Measurements from ENCODE around the gene CD6. TPM values are rescaled to one million over a fixed set of nuclear protein-coding genes. Genes with fewer than 3 reads are reported as not detected.

The CD6 gene
- total and polyA plus RNA-seq, 11 donors, result 0.08 to 6.1 (median 0.34) TPM; not detected in 1

- Histone ChIP-seq H3K36me3 (no peaks in the 10 kb centered on the region), H3K4me1 (peaks cover 0 to 5% (median 0%) of the 10 kb centered on the region in 12 donors), H3K4me3 (no peak overlapping the region), H3K27ac (no peak overlapping the region), H3K9me3 (no peaks in the 10 kb centered on the region), H3K27me3 (no peaks in the 10 kb centered on the region)
- WGBS, 4 donors, result 93 to 97% (median 95%) methylated on average over 8 of the region's 8 CpGs
- TF ChIP-seq POLR2A (IDR thresholded peaks at IDR 0.05), result no peak
- TF ChIP-seq, protein P1, sequence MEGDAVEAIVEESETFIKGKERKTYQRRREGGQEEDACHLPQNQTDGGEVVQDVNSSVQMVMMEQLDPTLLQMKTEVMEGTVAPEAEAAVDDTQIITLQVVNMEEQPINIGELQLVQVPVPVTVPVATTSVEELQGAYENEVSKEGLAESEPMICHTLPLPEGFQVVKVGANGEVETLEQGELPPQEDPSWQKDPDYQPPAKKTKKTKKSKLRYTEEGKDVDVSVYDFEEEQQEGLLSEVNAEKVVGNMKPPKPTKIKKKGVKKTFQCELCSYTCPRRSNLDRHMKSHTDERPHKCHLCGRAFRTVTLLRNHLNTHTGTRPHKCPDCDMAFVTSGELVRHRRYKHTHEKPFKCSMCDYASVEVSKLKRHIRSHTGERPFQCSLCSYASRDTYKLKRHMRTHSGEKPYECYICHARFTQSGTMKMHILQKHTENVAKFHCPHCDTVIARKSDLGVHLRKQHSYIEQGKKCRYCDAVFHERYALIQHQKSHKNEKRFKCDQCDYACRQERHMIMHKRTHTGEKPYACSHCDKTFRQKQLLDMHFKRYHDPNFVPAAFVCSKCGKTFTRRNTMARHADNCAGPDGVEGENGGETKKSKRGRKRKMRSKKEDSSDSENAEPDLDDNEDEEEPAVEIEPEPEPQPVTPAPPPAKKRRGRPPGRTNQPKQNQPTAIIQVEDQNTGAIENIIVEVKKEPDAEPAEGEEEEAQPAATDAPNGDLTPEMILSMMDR (IDR thresholded peaks at IDR 0.05), result no peak
- no peak for ATAC-seq
- no peak for DNase-seq
- intact Hi-C loops (cut with DNase I), result loop anchor here in 1 of 10 donors (5.0 kb wide), 1 partner anchor 68 kb away; no protein-coding TSS in a partner anchor
Measured at GRCh38 chr11:61055776-61056175, 84.3 kb downstream of the CD6 start.

DNA sequence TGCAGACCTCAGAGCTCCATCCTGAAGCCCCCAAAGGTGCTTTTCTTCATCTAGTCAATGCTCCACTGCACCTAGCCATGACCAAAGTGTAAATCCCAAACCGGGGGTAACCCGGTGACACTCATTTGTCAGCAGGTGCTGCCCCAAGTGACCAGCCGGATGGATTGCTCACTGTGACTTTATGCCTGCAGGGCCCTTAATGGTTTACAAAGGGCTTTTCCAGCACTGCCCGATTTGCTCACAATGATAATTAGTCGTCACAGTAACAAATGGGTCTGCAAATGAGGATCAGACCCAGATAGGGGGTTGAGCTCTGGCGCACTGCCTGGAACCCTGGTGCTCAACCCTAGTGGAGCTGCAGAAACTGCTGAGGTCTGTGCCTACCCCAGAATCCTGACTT, 85.1 kb downstream of the CD6 start:
- Histone ChIP-seq H3K27me3 (no peaks in the 10 kb centered on the region), H3K36me3 (no peaks in the 10 kb centered on the region), H3K4me1 (peaks cover 0 to 13% (median 0%) of the 10 kb centered on the region in 12 donors), H3K27ac (no peak overlapping the region), H3K4me3 (no peak overlapping the region), H3K9me3 (no peaks in the 10 kb centered on the region)
- DNase-seq (no peak), ATAC-seq (no peak)
- 77 to 90% (median 79%) methylated on average over 6 of the region's 6 CpGs for WGBS, 4 donors
- intact Hi-C loops (cut with DNase I), result loop anchor here in 1 of 10 donors (5.0 kb wide), 1 partner anchor 69 kb away; no protein-coding TSS in a partner anchor
- TF ChIP-seq POLR2A (IDR thresholded peaks at IDR 0.05), result no peak
- TF ChIP-seq, protein P1 (IDR thresholded peaks at IDR 0.05), result no peak

- intact Hi-C loops (cut with DNase I), result loop anchor here in 1 of 10 donors (5.0 kb wide), 1 partner anchor 70 kb away; no protein-coding TSS in a partner anchor
- DNase-seq (no peak), ATAC-seq (no peak)
- no peak overlapping the region for H3K4me3 ChIP-seq
- no peaks in the 10 kb centered on the region for H3K9me3 ChIP-seq
- H3K27ac ChIP-seq, result no peak overlapping the region
- H3K4me1 ChIP-seq, result peaks cover 0 to 15% (median 0%) of the 10 kb centered on the region in 12 donors
- TF ChIP-seq, protein P1 (IDR thresholded peaks at IDR 0.05), result no peak
- TF ChIP-seq POLR2A (IDR thresholded peaks at IDR 0.05), result no peak
- no peaks in the 10 kb centered on the region for H3K36me3 ChIP-seq
- no peaks in the 10 kb centered on the region for H3K27me3 ChIP-seq
- WGBS, 4 donors, result 82 to 86% (median 83%) methylated on average over 7 of the region's 7 CpGs
Measured at GRCh38 chr11:61056981-61057380, 85.5 kb downstream of the CD6 start.

DNA sequence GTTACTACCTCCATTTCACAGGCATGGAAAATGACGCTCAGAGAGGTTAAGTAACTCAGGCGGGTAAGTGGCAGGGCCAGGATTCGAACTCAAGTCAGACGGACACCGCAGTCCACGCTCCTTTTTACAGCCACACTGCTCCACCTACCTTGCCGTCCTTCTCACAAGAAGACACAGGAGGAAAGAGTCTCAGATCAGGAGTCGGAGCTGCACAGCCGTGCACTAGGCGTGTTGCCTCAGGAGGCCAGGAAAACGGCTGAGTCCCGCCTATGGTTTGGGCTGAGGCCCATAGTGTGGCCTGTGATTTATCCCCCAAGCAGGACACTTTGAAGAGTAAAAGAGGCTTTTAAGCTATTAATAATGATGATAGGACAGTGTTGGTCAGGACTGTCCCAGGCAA, 86.1 kb downstream of the CD6 start:
- TF ChIP-seq POLR2A (IDR thresholded peaks at IDR 0.05), result no peak
- TF ChIP-seq, protein P1 (IDR thresholded peaks at IDR 0.05), result no peak
- ATAC-seq, result no peak
- no peak overlapping the region for H3K27ac ChIP-seq
- WGBS, 4 donors, result 83 to 92% (median 88%) methylated on average over 12 of the region's 12 CpGs
- peaks cover 0 to 15% (median 0%) of the 10 kb centered on the region in 12 donors for H3K4me1 ChIP-seq
- intact Hi-C loops (cut with DNase I), result loop anchor here in 1 of 10 donors (5.0 kb wide), 1 partner anchor 70 kb away; no protein-coding TSS in a partner anchor
- H3K9me3 ChIP-seq, result no peaks in the 10 kb centered on the region
- H3K4me3 ChIP-seq, result no peak overlapping the region
- DNase-seq, result no peak
- no peaks in the 10 kb centered on the region for H3K27me3 ChIP-seq
- no peaks in the 10 kb centered on the region for H3K36me3 ChIP-seq

All from heart left ventricle (tissue), 16 donors.